ENCODE results near the gene SAMD15.

GRCh38 chr14:77377502-77377844 lies 294 bp downstream of the SAMD15 start:
- no peak for TF ChIP-seq POLR2A (IDR thresholded peaks at IDR 0.05; ENCODE audit: low read depth, low read length)
- TF ChIP-seq POLR2AphosphoS5 (IDR thresholded peaks at IDR 0.05; ENCODE audit: low read depth, low read length), result no peak
- TF ChIP-seq TAF1 (IDR thresholded peaks at IDR 0.05; ENCODE audit: borderline replicate concordance, low read depth, low read length), result no peak

All from GM12892 (cell line).